BJ (cell line): Measurements from ENCODE around the gene TXN. TPM values are rescaled to one million over a fixed set of nuclear protein-coding genes. Genes with fewer than 3 reads are reported as not detected.

Source experiments
- CTCF ChIA-PET: fragments of 350-600 bp; formaldehyde crosslinking; extraction: SDS; loops from one replicate; lab custom pipeline; 2021; ENCODE audit warnings: antibody characterized with exemption, inconsistent platforms; lab: Yijun Ruan, JAX
- POLR2A ChIA-PET: fragments of 300-600 bp; sonication (Branson Sonifier 250); formaldehyde crosslinking; extraction: SDS; loops from one replicate; lab custom pipeline; 2021; ENCODE audit warnings: antibody characterized with exemption; lab: Charles Lee
- DNase-seq: peaks from one replicate; pipeline ENCODE4 v3.0.0-alpha.2; 2011; ENCODE audit warnings: low read depth
- H3K27me3 ChIP-seq: 2 replicates; pipeline ENCODE4 v1.6.0; 2011; ENCODE audit warnings: low read length; ENCODE audit not compliant: control insufficient read depth, insufficient read depth
- H3K36me3 ChIP-seq: 2 replicates; pipeline ENCODE4 v1.5.1; 2011; ENCODE audit warnings: low read length; ENCODE audit not compliant: control insufficient read depth, insufficient read depth
- H3K4me3 ChIP-seq: 2 replicates; pipeline ENCODE4 v1.5.1; 2011; ENCODE audit warnings: low read depth, mild to moderate bottlenecking, control low read depth, low read length
- polyA plus RNA-seq: library from polyadenylated mRNA; depleted of rRNA; stranded (reverse); fragments of >200 nt; gene quantifications from 2 replicates; pipeline ENCODE4 v1.2.3, GENCODE V29; 2011
- TF ChIP-seq, protein P1 (sequence below): IDR thresholded peaks from 2 replicates; pipeline ENCODE4 v1.5.1; 2011; ENCODE audit warnings: low read depth, mild to moderate bottlenecking, control low read depth, inconsistent platforms, low read length, moderate library complexity; ENCODE audit not compliant: insufficient read depth

Gene TXN
- polyA plus RNA-seq, 1 experiment = 290 TPM

DNA sequence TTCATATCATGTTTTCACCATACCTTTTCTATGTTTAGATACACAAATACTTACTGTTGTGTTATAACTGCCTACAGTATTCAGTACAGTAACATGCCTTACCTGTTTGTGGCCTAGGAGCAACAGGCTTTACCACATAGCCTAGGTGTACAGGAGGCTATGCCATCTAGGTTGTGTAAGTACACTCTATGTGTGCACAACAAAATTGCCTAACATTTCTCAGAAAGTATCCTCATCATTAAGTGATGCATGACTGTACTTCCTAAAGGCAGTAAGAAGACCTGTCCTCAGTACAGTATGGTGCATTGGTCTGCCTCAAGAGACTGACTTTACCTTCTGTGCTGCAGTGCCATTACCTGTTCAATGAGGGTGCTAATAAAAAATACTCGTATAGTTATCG, 7.9 kb downstream of the TXN start:
- Histone ChIP-seq H3K4me3 (no peak overlapping the region), H3K36me3 (peaks cover 11% of the 10 kb centered on the region), H3K27me3 (no peaks in the 10 kb centered on the region)
- TF ChIP-seq, protein P1, sequence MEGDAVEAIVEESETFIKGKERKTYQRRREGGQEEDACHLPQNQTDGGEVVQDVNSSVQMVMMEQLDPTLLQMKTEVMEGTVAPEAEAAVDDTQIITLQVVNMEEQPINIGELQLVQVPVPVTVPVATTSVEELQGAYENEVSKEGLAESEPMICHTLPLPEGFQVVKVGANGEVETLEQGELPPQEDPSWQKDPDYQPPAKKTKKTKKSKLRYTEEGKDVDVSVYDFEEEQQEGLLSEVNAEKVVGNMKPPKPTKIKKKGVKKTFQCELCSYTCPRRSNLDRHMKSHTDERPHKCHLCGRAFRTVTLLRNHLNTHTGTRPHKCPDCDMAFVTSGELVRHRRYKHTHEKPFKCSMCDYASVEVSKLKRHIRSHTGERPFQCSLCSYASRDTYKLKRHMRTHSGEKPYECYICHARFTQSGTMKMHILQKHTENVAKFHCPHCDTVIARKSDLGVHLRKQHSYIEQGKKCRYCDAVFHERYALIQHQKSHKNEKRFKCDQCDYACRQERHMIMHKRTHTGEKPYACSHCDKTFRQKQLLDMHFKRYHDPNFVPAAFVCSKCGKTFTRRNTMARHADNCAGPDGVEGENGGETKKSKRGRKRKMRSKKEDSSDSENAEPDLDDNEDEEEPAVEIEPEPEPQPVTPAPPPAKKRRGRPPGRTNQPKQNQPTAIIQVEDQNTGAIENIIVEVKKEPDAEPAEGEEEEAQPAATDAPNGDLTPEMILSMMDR = no peak
- ChIA-PET POLR2A (no interaction called here), CTCF (no interaction called here)
- DNase-seq = no peak

DNA sequence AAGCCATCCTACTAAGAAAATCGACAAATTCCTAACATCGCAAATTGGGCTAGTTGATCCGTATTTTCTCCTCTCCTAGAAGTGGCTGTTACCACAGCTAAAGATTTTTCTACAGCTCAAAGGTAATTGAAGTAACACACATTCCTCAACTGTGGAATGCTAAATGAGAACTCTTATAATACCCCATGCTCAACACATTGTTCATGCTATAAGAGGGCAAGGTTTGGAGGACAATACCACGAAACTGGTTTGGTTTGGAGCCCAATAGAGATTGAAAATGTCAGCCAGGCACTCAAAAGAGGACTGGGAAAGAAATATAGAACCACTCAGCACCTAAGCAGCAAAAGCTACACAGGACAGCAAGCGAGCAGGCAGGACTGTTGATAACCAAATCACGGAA, 10.1 kb downstream of the TXN start:
- DNase-seq = no peak
- ChIA-PET CTCF (no interaction called here), POLR2A (interaction anchor here (0.6 kb wide), 1 partner anchor 10 kb away, joined by 17 read pairs; the partner anchor contains the start of gene TXN)
- TF ChIP-seq, protein P1 = no peak
- H3K36me3 ChIP-seq = peaks cover 16% of the 10 kb centered on the region
- H3K4me3 ChIP-seq = no peak overlapping the region
- H3K27me3 ChIP-seq = no peaks in the 10 kb centered on the region

DNA sequence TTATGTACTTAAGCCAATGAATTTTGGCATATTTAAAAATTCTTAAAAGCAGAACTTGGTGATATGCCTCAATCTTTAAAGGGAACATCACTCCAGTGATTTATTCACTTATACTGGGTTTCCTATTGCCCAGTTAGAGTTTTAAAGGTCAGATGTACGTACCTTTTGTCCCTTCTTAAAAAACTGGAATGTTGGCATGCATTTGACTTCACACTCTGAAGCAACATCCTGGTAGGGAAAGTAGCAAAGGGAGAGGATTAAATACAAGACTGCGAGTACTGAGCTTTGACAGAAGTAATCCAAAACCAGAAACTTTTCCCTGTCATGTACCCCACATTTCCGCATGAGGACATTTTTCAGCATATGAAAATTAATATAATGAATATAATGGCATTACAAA, 11.7 kb downstream of the TXN start:
- Histone ChIP-seq H3K27me3 (no peaks in the 10 kb centered on the region), H3K36me3 (peaks cover 14% of the 10 kb centered on the region), H3K4me3 (no peak overlapping the region)
- no peak for DNase-seq
- ChIA-PET CTCF (no interaction called here), POLR2A (no interaction called here)
- TF ChIP-seq, protein P1 = no peak

DNA sequence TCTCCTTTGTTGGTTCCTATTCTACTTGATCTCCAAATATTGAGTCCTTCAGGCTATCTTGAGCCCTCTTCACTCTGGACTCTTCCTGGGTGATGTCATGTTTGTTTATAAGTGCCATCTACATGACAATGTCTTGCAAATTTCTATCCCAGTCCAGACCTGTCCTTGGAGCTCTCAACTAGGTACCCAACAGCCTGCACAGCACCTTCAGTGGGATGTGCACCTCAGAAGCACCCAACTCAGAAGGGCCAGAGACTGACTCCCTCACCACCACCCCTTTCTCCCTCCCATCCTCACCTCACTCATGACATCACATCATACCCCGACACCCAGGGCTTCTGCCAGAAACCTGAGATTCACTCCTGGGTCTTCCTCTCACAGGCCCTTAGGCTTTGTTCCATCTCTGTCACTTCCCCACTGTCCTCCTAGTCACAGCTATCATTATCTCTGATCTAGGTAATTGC, 14.4 kb downstream of the TXN start:
- POLR2A ChIA-PET = interaction anchor here (1.0 kb wide), 1 partner anchor 15 kb away, joined by 4 read pairs; the partner anchor contains the start of gene TXN
- CTCF ChIA-PET = interaction anchor here (0.6 to 0.8 kb wide), 2 partner anchors 9 to 1198 kb away, joined by 3 read pairs; no protein-coding TSS in a partner anchor

DNA sequence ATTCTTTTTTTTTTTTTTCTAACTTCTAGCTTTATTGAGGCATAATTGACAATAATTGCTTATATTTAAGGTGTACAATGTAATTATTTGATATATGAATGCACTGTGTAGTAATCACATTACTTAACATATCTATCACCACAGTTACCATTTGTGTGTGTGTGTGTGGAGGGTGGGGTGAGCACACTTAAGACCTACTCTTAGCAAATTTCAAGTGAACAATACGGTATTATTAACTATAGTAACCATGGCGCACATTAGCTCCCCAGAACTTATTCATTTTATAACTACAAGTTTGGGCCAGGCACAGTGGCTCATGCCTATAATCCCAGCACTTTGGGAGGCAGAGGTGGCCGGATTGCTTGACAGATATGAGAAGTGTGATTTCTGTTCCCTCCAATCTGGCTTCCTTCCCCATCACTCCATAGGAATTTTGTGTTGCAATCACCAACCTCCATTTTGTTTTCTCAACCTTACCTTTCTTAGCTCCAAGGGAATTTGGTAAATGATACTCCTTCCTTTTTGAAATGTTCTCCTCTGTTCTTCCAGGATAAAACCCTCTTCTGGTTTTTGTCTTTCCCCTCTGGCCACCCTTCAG, 14.9 kb downstream of the TXN start:
- no peak for DNase-seq
- TF ChIP-seq, protein P1 = no peak
- H3K36me3 ChIP-seq = peaks cover 7% of the 10 kb centered on the region
- ChIA-PET CTCF (interaction anchor here (0.6 to 0.8 kb wide), 2 partner anchors 9 to 1198 kb away, joined by 3 read pairs; no protein-coding TSS in a partner anchor), POLR2A (interaction anchor here (1.0 kb wide), 1 partner anchor 15 kb away, joined by 4 read pairs; the partner anchor contains the start of gene TXN)
- H3K27me3 ChIP-seq = no peaks in the 10 kb centered on the region
- no peak overlapping the region for H3K4me3 ChIP-seq

More for the DNA sequence above, 14.4 kb downstream of the TXN start:
- H3K4me3 ChIP-seq = no peak overlapping the region
- H3K36me3 ChIP-seq = peaks cover 9% of the 10 kb centered on the region
- TF ChIP-seq, protein P1 = no peak
- H3K27me3 ChIP-seq = no peaks in the 10 kb centered on the region
- DNase-seq = no peak
